Measurements from ENCODE around the gene SPATA6L.

Gene SPATA6L, protein sequence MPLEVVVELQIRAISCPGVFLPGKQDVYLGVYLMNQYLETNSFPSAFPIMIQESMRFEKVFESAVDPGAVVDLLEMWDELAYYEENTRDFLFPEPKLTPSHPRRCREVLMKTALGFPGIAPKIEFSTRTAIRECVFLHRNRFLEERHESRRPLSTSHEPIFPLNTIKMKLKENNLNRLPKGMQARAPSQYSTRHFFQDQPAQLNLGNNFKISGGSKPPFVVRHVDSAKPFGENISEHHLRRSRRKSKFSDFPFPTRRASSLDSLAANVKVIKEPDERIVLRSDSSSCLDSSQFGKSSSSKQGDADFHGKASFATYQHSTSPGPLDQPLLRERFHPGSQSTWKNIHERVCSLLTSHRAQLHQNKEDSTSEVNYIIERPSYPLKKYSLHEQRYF

DNA sequence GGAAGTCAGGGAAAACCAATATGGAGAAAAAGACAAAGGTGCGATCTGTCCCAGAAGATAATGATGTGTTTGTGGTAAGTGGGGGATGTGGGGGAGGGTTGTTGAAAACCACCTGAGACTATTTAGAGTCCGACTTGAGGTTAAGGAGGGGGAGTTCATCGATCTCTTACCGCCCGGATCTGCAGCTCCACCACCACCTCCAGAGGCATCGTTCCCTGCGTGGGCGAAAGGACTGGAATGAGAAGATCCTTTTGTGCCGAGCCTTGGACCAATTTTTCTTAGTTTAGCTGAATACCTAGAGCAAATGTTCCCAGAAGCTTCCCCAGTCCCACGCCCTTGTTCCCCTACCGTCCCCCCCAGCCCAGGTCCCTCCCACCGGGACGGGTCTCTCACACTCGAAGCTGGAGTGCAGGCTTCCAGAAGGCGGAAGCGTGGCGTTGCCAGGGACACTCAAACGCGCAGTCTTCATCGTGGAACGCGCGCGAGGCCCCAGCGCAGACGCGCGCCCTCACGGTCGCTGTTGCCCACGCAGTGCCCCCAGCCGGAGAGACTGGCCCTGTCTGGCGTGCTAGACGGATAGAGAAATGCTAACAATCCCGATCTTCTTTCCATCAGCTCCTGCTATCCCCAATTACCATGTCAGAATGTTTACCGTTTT is at the start of gene SPATA6L:
Gene SPATA6L (minus strand): TSS at position 439 of the 658 bp plus-strand sequence. CDS start 230 bp downstream, at position 209.
- no peak for DNase-seq (ENCODE audit: low spot score)

DNA sequence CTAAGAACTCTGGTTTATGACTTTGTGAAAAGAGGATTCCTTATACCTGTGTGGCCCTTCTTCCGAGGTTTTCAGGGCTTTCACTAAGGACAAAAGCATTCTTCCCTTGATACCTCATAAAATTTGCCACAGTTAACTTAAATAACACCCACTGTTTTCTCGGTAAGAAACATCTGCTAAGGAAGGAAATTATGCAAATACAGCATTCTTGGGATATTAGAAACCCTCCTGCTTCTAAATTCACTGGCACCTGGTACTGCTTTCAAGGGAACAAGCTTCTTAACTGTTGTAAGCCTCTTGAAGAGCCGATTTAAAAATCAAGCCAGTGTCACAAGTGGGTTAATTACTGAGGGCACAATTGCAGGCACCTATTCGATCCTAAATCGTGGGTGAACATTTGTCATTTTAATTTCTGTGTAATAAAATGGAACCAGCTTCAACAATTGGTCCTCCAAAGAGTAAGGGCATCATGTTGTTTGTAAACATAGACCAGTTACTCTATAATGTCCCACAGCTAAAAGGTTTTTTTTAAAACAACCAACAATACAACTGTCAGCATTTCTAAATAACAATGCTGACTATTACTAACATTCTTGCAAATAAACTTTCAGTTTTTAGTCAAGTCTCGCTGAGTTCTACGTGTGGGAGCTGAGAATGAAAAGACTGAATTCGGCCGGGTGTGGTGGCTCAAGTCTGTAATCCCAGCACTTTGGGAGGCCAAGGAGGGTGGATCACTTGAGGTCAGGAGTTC is 48.2 kb upstream of the SPATA6L start:
- DNase-seq (ENCODE audit: low spot score), result no peak

DNA sequence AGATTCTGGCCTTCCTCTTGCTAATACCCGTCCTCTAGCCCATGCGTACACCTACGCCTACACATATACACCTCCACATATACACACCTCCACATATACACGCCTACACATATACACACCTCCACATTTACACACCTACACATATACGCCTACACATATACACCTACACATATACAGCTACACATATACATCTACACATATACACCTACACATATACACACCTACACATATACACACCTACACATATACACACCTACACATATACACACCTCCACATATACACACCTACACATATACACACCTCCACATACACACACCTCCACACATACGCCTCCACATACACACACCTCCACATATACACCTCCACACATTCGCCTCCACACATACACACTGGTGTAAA is 47.6 kb upstream of the SPATA6L start:
- no peak for DNase-seq (ENCODE audit: low spot score)

DNA sequence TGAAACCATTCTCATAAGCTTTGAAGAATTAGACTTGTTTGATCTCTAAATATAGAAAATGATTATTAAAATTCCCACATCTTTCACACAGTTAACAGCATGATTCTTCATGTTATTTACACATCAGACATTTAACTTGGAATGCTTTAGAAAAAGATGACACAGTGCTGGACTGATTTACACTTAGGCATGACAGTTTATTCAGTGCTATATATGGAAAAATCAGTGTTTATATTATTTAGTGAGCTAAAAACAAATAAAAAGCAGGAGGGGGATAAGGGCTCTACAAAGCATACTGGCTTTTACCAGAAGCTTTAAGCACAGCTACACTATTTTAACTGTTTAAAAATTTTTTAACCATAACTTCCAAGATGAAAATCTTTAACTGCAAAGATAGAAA is 43.1 kb upstream of the SPATA6L start:
- no peak for DNase-seq (ENCODE audit: low spot score)

DNA sequence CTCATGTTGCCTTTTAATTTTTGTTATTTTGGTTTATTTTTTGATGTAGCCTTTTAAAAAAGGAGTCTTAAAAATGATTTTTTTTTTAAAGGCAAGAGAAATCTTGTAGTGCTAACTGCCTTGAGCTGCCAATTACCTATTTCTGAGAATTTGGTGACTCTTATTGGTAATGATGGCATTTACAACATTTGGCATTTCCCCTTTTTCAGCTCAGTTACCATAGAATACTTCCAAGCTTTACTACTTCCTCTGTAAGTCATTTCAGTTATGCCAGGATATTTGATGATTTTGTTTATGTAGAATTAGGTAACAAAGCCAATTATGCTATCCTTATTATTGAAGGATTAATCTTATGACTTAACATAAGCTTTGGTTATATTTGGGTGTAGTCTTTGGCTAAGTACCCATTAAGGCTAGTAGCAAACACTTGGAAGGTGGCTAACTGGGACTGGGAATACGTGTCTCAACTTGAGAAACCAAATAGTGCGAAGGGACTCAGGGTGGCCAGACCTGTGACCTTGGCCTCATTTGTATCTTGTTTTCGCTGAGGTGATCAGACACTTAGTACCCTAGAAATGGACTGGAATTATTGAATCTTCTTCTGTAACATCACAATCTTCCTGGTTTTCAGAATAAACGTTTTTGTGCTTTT is 40.8 kb upstream of the SPATA6L start:
- no peak for DNase-seq (ENCODE audit: low spot score)

DNA sequence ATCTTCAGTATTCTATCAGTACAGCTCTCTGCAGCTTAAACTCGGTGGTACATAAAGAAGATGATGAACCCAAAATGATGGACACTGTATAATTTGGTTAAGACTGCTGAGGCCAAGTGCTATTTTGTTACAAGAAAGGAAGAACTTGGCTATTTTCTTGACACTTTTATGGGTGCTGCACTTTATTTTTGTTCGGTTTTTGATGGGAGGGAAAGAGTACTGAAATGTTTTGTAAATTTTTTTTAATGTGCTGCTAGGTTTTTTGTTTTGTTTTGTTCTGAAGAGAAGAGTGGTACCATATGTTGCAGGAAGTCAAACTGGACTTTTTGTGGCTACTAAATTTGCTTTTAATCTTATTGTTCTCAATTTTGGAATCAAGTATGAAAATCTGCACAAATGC is 39.7 kb upstream of the SPATA6L start:
- no peak for DNase-seq (ENCODE audit: low spot score)

DNA sequence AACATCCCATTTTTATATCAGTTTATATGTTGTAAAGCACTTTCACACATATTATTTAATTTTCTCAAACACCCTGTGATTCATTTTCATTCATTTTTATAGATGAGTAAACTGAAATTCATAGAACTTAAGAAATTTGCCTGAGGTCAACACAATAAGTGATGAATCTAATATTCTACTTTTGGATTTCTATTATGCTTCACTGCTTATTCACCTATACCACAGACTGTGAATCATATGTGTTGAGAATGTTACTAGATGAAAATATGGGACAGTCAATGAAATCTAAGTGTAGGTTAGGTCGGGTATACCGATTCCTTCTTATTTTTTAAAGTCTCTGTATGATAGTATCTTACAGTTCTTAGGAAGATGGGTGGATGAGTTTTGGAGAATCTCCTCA is 37.8 kb upstream of the SPATA6L start:
- no peak for DNase-seq (ENCODE audit: low spot score)

DNA sequence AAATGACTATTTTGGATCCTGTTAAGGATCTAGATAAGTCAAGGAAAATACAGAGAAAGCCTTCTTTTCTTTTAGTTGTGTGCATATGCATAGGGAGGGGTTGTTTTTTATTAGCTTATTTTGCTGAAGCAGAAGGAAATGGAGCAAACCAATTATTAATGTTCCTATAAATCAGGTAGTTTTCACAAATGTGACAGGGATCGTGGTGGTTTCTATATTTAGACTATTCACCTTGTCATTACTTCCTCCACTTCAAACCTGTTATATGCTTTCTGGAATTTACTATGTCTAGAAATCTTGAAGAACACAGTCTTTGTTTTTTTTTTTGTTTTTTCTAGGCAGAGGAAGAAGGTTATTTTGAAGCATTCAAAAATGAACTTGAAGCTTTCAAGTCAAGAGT is 35.2 kb upstream of the SPATA6L start:
- no peak for DNase-seq (ENCODE audit: low spot score)

DNA sequence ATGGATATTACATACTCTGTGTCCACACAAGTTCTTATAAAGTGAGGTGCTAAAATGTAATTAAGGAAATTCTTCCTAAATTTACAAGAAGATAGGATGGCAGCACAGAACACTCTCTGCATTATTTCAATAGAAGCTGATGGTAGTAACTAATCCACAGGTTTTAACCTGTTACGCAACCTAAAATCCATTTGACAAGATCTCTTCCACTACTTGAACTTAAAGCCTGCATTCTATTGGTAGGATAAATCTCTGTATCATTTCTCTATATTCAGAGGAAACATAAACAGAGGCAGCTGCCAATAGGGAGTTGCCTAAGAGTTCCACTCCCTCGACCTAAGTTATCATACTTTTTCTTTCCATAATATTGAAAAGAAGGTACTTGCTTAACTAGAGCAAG is 34.7 kb upstream of the SPATA6L start:
- DNase-seq (ENCODE audit: low spot score), result no peak

DNA sequence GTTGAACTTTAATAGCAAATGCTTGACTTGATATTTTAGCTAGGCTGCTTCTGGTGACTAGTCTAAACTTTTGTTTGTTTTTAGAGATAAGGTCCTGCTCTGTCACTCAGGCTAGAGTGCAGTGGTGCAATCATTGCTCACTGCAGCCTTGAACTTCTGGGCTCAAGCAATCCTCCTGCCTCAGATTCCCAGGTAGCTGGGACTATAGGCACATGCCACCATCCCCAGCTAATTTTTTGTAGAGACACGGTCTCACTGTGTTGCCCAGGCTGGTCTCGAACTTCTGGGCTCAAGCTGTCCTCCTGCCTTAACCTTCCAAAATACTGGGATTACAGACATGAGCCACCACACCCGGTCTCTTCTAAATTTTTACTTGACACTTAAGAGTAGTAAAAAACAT is 33.8 kb upstream of the SPATA6L start:
- DNase-seq (ENCODE audit: low spot score), result peak; percentile 54

DNA sequence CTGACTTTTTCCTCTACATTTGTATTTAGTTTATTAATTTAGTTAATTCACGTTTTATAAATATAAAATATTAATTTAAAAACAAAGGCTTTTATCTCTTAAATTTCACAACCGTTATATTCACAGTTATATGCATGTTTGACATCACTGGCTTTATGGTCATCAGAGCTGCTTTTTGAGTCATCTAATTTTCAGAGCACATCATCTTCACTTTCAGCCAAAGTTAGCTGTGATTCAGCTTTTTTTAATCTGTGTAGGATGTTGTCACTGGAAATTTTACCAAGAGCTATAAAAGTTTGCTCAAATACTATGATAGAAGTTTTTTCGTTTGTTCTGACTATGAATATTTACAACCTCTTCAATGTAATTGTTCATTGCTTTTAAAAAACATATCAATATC is 25.5 kb upstream of the SPATA6L start:
- peak; percentile 40 for DNase-seq (ENCODE audit: low spot score)

DNA sequence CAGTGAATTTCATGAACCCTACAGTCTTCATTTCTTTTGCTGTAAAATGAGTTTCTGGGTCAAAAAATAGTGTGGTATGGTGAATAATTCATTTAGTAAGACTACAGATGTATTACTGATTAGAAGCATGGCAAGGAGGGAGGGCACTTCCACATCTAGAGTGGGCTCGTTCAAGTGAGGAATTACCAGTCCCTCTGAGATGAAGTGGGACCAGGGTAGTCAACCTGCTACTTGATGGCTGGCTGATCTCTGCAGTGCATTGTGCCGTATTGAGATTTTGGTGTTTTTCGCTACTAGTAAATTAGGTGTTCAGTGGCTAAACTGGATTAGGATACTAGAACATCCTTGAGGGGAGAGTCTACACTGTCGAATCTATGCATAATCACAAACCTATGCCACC is 23.9 kb upstream of the SPATA6L start:
- DNase-seq (ENCODE audit: low spot score), result no peak

DNA sequence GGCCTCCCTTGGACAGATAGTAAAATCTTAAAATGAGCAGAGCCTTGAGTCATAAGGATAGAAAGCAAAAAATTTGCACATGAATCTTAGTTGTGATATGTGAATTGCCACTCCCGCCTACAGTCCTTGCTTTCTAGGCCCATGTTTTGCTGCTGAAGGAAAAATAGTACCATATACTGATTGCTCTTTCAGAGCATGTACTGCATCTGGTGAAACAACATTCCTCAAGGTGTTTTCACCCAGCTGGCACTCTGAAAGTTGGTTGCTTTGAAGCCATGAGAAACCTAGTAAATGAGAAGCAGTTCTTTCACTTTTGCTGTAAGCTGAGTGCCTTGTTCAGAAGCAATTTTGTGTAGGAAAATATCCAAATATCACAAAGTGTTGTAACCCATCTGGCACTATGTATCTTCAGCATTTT is 23.4 kb upstream of the SPATA6L start:
- DNase-seq (ENCODE audit: low spot score), result no peak

DNA sequence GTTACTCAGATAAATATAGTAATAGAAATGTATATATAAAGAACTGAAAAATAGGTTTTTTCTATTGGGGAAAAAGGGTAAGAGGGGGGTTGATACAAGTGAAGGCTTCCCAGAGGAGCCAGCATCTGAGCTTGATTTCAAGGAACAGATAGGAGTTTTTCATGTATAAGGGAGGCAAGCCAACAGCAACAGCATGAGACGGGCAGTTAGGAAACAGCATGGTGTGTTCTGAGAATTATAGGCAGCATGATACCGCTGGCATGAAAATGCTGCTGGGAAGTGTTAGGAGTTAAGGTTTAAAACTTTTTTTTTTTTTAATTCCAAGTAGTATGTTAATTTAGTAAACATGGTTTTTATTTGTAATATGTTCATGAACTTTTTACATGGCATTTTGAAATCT is 22.7 kb upstream of the SPATA6L start:
- DNase-seq (ENCODE audit: low spot score), result peak; percentile 26

DNA sequence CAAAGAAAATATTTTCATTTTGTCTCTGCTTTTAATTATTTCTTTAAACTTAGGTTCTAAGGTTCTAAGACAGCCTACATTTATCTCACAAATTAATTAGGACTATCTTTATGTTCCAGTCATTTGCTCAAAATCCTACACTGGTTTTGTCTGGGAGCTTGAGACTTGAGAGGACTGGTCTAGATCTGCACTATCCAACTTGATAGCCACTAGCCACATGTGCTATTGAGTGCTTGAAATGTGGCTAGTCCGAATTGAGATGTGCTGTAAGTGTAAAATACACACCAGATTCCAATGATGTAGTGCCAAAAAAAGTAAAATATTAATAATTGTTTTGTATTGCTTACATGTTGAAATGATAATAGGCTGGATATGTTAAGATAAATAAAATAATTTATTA is 20.3 kb upstream of the SPATA6L start:
- no peak for DNase-seq (ENCODE audit: low spot score)

DNA sequence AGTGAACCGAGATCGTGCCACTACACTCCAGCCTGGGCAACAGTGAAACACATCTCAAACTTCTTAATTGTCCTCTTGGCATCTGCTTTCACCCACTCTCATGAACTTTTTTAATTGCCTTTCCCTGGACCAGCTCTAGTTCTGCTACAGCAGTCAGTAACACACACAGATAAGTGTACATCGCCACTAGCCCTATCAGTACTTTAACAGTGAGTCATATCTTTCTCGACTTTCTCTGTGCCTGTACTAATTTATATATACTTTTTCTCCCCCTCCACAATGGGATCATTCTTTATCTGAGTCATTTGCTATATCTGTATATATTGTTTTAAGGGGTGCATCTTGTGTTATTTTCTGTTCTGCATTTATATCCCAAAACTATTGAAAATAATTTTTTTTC is 19.8 kb upstream of the SPATA6L start:
- DNase-seq (ENCODE audit: low spot score), result no peak

DNA sequence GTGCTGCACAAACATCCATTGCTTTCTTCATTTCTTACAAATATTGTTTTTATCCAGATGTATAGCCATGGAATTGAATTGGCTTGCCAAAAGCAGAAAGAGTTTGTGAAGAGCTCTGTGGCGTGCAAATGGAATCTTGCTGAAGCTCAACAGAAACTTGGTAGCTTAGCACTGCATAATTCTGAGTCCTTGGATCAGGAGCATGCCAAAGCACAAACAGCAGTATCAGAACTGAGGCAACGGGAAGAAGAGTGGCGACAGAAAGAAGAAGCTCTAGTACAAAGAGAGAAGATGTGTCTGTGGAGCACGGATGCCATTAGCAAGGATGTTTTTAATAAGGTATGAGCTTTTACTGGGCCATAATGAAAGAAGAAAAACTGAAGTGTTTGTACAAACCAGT is 18.5 kb upstream of the SPATA6L start:
- DNase-seq (ENCODE audit: low spot score), result no peak

DNA sequence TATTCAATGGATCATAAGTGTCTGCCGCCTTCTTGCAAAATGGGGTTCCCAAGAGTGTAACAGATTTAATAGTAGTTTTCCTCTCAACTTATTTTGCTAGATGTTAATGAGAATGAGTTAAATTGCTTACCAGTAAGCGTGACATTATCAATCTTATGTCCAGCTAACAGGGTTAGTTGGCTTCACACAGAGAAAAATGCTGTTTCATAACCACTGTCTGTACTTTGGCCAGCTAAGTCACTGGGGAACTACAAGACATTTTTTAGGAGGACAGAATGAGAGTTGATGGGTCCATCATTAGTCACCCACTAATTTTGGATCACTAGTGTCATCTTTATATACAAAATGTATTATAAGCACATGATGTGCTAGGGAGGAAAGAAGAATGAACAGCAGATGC is 14.5 kb upstream of the SPATA6L start:
- DNase-seq (ENCODE audit: low spot score), result peak; percentile 43

DNA sequence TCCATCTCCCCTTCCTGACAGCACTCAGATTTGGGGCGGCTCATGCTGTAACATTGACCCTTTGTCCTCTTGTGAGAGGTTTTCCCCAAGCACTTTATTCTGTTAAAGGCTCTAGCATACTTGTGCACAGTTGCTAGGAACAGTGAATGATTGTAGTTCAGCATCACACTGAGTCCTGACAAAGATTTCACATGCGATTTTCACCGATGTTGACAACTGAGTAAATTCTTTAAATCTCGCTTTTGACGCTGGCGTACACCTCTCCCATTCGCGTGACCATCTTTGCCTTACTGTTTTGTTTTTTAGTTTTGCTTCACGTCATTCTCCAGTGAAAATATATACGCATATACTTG is 13.9 kb upstream of the SPATA6L start:
- DNase-seq (ENCODE audit: low spot score), result no peak

DNA sequence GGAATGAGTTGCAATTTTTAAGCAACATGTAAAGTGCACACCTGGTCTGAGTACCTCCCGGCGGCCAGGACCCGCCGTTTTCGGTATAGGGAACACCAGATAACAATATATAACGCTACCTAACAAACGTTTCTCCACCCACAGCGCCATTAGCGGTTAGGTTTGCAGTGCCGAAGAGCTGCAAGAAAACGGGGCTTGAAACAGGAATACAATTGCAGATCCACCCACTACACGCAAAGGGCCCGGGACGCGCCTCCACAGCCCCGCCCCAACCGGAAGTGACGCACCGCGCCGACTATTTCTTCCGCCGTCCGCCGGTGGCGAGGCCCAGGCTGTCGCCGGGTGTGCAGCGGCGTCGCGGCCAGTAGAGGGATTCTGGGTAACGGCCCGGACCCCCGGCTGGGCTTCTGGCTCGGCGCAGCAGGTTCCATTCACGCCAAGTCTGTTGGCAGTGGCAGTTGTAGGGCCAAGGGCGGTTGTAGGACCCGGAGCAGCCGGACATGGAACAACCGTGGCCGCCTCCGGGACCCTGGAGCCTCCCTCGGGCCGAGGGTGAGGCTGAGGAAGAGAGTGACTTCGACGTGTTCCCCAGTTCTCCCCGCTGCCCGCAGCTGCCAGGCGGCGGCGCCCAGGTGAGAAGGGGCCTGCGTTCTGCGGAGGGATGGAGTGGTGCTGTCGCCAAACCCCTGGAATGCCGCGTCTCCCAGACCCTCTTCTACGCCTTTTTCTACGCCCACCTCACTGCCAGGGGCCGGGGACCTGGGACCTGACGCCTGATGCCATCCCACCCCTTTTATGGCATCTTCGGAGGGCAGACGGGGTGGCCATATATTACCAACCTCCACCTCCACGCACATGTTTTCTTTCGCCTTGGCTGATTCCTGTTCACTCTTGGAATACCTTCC is 13.2 kb upstream of the SPATA6L start, which contains the start of gene CDC37L1:
Gene CDC37L1 (plus strand): TSS at position 302 of the 905 bp plus-strand sequence. CDS start 199 bp downstream, at position 501.
- peak; percentile 96 for DNase-seq (ENCODE audit: low spot score)

DNA sequence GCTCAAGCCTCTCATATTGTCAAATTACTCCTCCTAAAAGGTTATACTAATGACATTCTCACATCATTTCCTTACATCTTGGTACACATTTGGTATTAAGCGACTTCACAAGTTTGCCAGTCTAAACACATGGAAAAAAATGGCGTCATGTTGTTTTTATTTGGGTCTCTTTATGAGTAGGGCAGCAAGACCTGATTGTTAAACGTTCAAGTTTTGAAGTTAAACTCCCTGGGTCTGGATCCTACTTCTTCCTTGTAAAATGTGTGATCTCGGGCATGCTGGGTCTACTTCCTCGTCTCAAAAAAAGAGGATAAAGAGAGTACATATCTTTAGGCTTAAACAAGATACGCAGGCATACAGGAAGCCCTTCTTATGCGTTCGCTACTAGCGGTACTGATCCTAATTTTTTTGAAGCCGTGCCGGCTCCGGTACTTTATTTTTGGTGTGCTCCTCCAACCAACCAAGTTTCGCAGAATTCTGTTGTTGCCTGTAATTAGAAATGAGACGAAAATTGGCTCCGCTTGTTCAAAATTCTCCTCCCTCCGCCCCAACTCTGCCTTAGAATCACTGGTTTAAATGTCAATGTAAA is 12.5 kb upstream of the SPATA6L start:
- DNase-seq (ENCODE audit: low spot score), result peak; percentile 52

Data from hematopoietic multipotent progenitor cell treated with erythropoietin and hydrocortisone succinate and interleukin-3 and kit ligand, for 15 days (in vitro differentiated cells).